ENCODE results near the gene LPAR5.

DNA sequence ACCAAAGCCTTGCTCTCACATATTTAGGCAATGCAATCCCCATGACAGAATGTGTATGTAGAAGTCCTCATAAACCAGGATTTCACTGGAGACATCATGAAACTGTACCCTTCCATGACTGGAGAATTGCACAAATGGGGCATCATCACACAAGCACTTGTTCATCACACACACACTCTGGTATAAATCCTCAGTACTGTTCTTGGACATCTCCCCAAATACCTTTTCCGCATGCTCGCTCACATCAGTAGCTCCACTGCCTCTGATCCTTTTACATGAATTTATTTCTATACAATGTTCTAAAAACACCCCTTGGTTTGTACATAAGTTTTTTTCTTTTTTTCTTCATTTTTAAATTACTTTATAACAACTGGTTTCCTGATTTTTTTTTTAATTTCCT, 30.5 kb upstream of the LPAR5 start:
- TF ChIP-seq, protein P1, sequence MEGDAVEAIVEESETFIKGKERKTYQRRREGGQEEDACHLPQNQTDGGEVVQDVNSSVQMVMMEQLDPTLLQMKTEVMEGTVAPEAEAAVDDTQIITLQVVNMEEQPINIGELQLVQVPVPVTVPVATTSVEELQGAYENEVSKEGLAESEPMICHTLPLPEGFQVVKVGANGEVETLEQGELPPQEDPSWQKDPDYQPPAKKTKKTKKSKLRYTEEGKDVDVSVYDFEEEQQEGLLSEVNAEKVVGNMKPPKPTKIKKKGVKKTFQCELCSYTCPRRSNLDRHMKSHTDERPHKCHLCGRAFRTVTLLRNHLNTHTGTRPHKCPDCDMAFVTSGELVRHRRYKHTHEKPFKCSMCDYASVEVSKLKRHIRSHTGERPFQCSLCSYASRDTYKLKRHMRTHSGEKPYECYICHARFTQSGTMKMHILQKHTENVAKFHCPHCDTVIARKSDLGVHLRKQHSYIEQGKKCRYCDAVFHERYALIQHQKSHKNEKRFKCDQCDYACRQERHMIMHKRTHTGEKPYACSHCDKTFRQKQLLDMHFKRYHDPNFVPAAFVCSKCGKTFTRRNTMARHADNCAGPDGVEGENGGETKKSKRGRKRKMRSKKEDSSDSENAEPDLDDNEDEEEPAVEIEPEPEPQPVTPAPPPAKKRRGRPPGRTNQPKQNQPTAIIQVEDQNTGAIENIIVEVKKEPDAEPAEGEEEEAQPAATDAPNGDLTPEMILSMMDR (conservative IDR thresholded peaks at IDR 0.05), result no peak
- no peak for TF ChIP-seq EZH2 (IDR thresholded peaks at IDR 0.05; ENCODE audit: low read depth)

Data from PC-9 (cell line).